ENCODE data around the gene KLHL36.

GRCh38 chr16:84673561-84673960 is 25.2 kb downstream of the KLHL36 start:
- TF ChIP-seq, protein P1, sequence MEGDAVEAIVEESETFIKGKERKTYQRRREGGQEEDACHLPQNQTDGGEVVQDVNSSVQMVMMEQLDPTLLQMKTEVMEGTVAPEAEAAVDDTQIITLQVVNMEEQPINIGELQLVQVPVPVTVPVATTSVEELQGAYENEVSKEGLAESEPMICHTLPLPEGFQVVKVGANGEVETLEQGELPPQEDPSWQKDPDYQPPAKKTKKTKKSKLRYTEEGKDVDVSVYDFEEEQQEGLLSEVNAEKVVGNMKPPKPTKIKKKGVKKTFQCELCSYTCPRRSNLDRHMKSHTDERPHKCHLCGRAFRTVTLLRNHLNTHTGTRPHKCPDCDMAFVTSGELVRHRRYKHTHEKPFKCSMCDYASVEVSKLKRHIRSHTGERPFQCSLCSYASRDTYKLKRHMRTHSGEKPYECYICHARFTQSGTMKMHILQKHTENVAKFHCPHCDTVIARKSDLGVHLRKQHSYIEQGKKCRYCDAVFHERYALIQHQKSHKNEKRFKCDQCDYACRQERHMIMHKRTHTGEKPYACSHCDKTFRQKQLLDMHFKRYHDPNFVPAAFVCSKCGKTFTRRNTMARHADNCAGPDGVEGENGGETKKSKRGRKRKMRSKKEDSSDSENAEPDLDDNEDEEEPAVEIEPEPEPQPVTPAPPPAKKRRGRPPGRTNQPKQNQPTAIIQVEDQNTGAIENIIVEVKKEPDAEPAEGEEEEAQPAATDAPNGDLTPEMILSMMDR (IDR thresholded peaks at IDR 0.05 in 4 of 5, conservative IDR thresholded peaks at IDR 0.05 in 1 of 5): no peak
- no peak for TF ChIP-seq POLR2A (IDR thresholded peaks at IDR 0.05)
